ENCODE data around the gene CELA2A. TPM values are rescaled to one million over a fixed set of nuclear protein-coding genes. Genes with fewer than 3 reads are reported as not detected.
"Not testable (repeated sequence)": the region's sequence is repeated elsewhere in the genome, so short reads cannot be mapped to it uniquely, and the experiment has no call there.

Gene CELA2A
- polyA plus RNA-seq, 1 of the 3 experiments (the other 2 are of a cell fraction): not detected

GRCh38 chr1:15477646-15478212, 21.2 kb downstream of the CELA2A start:
- H3K9me3 ChIP-seq: no peaks in the 10 kb centered on the region
- H2AFZ ChIP-seq (ENCODE audit: low read depth): no peak overlapping the region
- ChIA-PET POLR2A (no interaction called here), CTCF (no interaction called here)
- H4K20me1 ChIP-seq (ENCODE audit: insufficient read depth): no peaks in the 10 kb centered on the region
- no peak overlapping the region for H3K4me2 ChIP-seq
- no peak for DNase-seq
- no peaks in the 10 kb centered on the region for H3K36me3 ChIP-seq (replicated peaks in 1 of 2; ENCODE audit: control insufficient read depth in 1 of 2, insufficient read depth in 2 of 2, low read length in 1 of 2)
- H3K79me2 ChIP-seq (ENCODE audit: insufficient read depth): no peaks in the 10 kb centered on the region
- no peak overlapping the region for H3K27ac ChIP-seq (ENCODE audit: low read depth in 2 of 2, low read length in 1 of 2)
- no peak overlapping the region for H3K9ac ChIP-seq
- H3F3A ChIP-seq (replicated peaks; ENCODE audit: insufficient read depth): no peaks in the 10 kb centered on the region
- H3K9me2 ChIP-seq: no peaks in the 10 kb centered on the region
- H3K4me3 ChIP-seq (ENCODE audit: low read depth in 2 of 2, low read length in 1 of 2): no peak overlapping the region
- H3K27me3 ChIP-seq (ENCODE audit: insufficient read depth): no peaks in the 10 kb centered on the region
- 87% methylated on average over 5 of the region's 5 CpGs for WGBS (ENCODE audit: low lambda C conversion rate)
- no peaks in the 10 kb centered on the region for H3K4me1 ChIP-seq (ENCODE audit: control insufficient read depth in 1 of 2, insufficient read depth in 2 of 2, low read depth in 1 of 2, low read length in 1 of 2)
- TF ChIP-seq MXI1 (IDR thresholded peaks at IDR 0.05; ENCODE audit: low read depth, low read length): no peak
- TF ChIP-seq TAF1 (IDR thresholded peaks at IDR 0.05; ENCODE audit: borderline replicate concordance, low read depth, low read length): no peak
- TF ChIP-seq SIN3A (IDR thresholded peaks at IDR 0.05; ENCODE audit: borderline replicate concordance, low read depth, low read length): no peak
- TF ChIP-seq RXRA (IDR thresholded peaks at IDR 0.05; ENCODE audit: borderline replicate concordance, low read depth): no peak

- Histone ChIP-seq H4K20me1 (ENCODE audit: insufficient read depth) (no peaks in the 10 kb centered on the region), H3K9me2 (no peaks in the 10 kb centered on the region), H2AFZ (ENCODE audit: low read depth) (no peak overlapping the region), H3K79me2 (ENCODE audit: insufficient read depth) (no peaks in the 10 kb centered on the region), H3K9me3 (no peaks in the 10 kb centered on the region), H3K4me2 (no peak overlapping the region), H3K27me3 (ENCODE audit: insufficient read depth) (no peaks in the 10 kb centered on the region), H3K36me3 (replicated peaks in 1 of 2; ENCODE audit: control insufficient read depth in 1 of 2, insufficient read depth in 2 of 2, low read length in 1 of 2) (no peaks in the 10 kb centered on the region), H3K9ac (no peak overlapping the region), H3K27ac (ENCODE audit: low read depth in 2 of 2, low read length in 1 of 2) (no peak overlapping the region), H3F3A (replicated peaks; ENCODE audit: insufficient read depth) (no peaks in the 10 kb centered on the region), H3K4me1 (ENCODE audit: control insufficient read depth in 1 of 2, insufficient read depth in 2 of 2, low read depth in 1 of 2, low read length in 1 of 2) (no peaks in the 10 kb centered on the region), H3K4me3 (ENCODE audit: low read depth in 2 of 2, low read length in 1 of 2) (no peak overlapping the region)
- ChIA-PET POLR2A (no interaction called here), CTCF (no interaction called here)
- no peak for TF ChIP-seq YY1 (IDR thresholded peaks at IDR 0.05; ENCODE audit: low read depth)
- 83% methylated on average over 11 of the region's 11 CpGs for WGBS (ENCODE audit: low lambda C conversion rate)
- no peak for DNase-seq
These were observed 23.3 kb downstream of the CELA2A start for GRCh38 chr1:15479654-15480347.

DNA sequence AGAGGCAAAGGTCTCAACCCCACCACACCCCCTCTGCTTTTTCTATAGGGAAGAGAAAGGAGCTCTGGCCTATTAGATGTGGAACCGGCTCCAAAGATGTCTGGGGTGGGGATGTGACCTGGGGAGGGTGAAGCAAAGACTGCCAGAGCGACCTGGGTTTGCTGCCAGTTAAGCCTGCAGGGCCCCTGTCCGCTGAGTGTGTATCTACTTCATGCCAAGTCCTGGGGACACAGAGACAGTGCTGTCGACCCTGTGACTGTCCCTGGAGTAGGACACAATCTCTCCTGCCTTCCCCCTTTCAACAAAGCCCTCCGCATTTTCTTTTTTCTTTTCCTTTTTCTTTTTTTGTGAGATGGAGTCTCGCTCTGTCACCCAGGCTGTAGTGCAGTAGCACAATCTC, 25.9 kb downstream of the CELA2A start:
- POLR2A ChIA-PET; H3K4me2 ChIP-seq; H3K9me3 ChIP-seq; H3K9me2 ChIP-seq; H4K20me1 ChIP-seq (ENCODE audit: insufficient read depth); H3K27me3 ChIP-seq (ENCODE audit: insufficient read depth); H3F3A ChIP-seq (replicated peaks; ENCODE audit: insufficient read depth); H3K4me3 ChIP-seq (ENCODE audit: low read depth in 2 of 2, low read length in 1 of 2); H3K79me2 ChIP-seq (ENCODE audit: insufficient read depth); H3K4me1 ChIP-seq (ENCODE audit: control insufficient read depth in 1 of 2, insufficient read depth in 2 of 2, low read depth in 1 of 2, low read length in 1 of 2); H3K9ac ChIP-seq; DNase-seq; H2AFZ ChIP-seq (ENCODE audit: low read depth); CTCF ChIA-PET; H3K36me3 ChIP-seq (replicated peaks in 1 of 2; ENCODE audit: control insufficient read depth in 1 of 2, insufficient read depth in 2 of 2, low read length in 1 of 2); H3K27ac ChIP-seq (ENCODE audit: low read depth in 2 of 2, low read length in 1 of 2): not testable (repeated sequence)
- WGBS (ENCODE audit: low lambda C conversion rate): 88% methylated on average over 5 of the region's 6 CpGs

GRCh38 chr1:15482983-15483543, 26.5 kb downstream of the CELA2A start:
- H3K4me1 ChIP-seq (ENCODE audit: control insufficient read depth in 1 of 2, insufficient read depth in 2 of 2, low read depth in 1 of 2, low read length in 1 of 2); H3K36me3 ChIP-seq (replicated peaks in 1 of 2; ENCODE audit: control insufficient read depth in 1 of 2, insufficient read depth in 2 of 2, low read length in 1 of 2); H3K9me3 ChIP-seq; H3K9me2 ChIP-seq; CTCF ChIA-PET; H3K79me2 ChIP-seq (ENCODE audit: insufficient read depth); H3K9ac ChIP-seq; H3K27ac ChIP-seq (ENCODE audit: low read depth in 2 of 2, low read length in 1 of 2); H4K20me1 ChIP-seq (ENCODE audit: insufficient read depth); H3K4me3 ChIP-seq (ENCODE audit: low read depth in 2 of 2, low read length in 1 of 2); DNase-seq; H3F3A ChIP-seq (replicated peaks; ENCODE audit: insufficient read depth); POLR2A ChIA-PET; H3K4me2 ChIP-seq; H2AFZ ChIP-seq (ENCODE audit: low read depth); H3K27me3 ChIP-seq (ENCODE audit: insufficient read depth): not testable (repeated sequence)
- 86% methylated on average over 13 of the region's 16 CpGs for WGBS (ENCODE audit: low lambda C conversion rate)

Measured in SK-N-SH (cell line).